ENCODE measurements around the gene SLC6A6.

DNA sequence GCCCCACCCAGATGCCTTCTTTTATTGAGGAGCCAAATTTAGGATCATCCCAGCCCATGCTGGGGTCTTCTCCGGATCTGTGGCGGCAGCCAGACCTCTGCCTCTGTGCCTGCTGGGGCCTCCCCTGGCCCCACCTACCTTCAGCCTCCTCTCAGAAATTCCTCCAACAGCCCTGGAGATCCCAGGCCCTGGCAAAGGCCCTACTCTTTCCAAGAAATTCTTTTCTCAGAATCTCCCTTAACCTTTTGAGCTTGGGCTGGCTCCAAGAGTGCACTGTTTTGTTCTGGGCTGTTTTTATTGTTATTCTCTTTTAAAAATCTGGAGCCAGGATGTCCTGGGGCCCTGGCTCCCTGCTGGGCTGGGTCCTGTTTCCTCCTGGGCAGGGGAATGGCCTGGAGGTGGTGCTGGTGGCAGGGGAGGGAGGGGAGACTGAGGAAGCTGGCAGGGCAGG, 79.9 kb downstream of the SLC6A6 start:
- TF ChIP-seq REST (IDR thresholded peaks at IDR 0.05) (no peak), MAX (IDR thresholded peaks at IDR 0.05) (no peak), EGR1 (IDR thresholded peaks at IDR 0.05; ENCODE audit: low read depth in 2 of 2) (no peak), RAD21 (IDR thresholded peaks at IDR 0.05) (no peak), FOXA1 (IDR thresholded peaks at IDR 0.05) (no peak), JUND (IDR thresholded peaks at IDR 0.05) (no peak), TAF1 (conservative IDR thresholded peaks at IDR 0.05) (no peak), HNF4G (IDR thresholded peaks at IDR 0.05) (no peak), SP1 (IDR thresholded peaks at IDR 0.05) (peak; percentile 21), GABPA (IDR thresholded peaks at IDR 0.05 in 1 of 2, conservative IDR thresholded peaks at IDR 0.05 in 1 of 2) (no peak), RXRA (IDR thresholded peaks at IDR 0.05) (no peak)
- TF ChIP-seq, protein P1, sequence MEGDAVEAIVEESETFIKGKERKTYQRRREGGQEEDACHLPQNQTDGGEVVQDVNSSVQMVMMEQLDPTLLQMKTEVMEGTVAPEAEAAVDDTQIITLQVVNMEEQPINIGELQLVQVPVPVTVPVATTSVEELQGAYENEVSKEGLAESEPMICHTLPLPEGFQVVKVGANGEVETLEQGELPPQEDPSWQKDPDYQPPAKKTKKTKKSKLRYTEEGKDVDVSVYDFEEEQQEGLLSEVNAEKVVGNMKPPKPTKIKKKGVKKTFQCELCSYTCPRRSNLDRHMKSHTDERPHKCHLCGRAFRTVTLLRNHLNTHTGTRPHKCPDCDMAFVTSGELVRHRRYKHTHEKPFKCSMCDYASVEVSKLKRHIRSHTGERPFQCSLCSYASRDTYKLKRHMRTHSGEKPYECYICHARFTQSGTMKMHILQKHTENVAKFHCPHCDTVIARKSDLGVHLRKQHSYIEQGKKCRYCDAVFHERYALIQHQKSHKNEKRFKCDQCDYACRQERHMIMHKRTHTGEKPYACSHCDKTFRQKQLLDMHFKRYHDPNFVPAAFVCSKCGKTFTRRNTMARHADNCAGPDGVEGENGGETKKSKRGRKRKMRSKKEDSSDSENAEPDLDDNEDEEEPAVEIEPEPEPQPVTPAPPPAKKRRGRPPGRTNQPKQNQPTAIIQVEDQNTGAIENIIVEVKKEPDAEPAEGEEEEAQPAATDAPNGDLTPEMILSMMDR (IDR thresholded peaks at IDR 0.05; ENCODE audit: low read depth, low read length, missing input control), result no peak
- TF ChIP-seq, protein P2, sequence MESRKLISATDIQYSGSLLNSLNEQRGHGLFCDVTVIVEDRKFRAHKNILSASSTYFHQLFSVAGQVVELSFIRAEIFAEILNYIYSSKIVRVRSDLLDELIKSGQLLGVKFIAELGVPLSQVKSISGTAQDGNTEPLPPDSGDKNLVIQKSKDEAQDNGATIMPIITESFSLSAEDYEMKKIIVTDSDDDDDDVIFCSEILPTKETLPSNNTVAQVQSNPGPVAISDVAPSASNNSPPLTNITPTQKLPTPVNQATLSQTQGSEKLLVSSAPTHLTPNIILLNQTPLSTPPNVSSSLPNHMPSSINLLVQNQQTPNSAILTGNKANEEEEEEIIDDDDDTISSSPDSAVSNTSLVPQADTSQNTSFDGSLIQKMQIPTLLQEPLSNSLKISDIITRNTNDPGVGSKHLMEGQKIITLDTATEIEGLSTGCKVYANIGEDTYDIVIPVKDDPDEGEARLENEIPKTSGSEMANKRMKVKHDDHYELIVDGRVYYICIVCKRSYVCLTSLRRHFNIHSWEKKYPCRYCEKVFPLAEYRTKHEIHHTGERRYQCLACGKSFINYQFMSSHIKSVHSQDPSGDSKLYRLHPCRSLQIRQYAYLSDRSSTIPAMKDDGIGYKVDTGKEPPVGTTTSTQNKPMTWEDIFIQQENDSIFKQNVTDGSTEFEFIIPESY (IDR thresholded peaks at IDR 0.05), result no peak
- TF ChIP-seq, protein P3, sequence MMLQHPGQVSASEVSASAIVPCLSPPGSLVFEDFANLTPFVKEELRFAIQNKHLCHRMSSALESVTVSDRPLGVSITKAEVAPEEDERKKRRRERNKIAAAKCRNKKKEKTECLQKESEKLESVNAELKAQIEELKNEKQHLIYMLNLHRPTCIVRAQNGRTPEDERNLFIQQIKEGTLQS (IDR thresholded peaks at IDR 0.05), result no peak

Measured in liver (tissue), 3 donors.